Loucy (cell line): ENCODE results near the gene VPS13A.

ENCODE experiments used
- H2AFZ ChIP-seq: fragments of 200-600 bp; sonication (generic); 2 replicates; pipeline ENCODE4 v1.6.0; 2016; ENCODE audit warnings: antibody characterized with exemption, mild to moderate bottlenecking, low read length, moderate library complexity
- H3F3A ChIP-seq: fragments of 200-600 bp; 2 replicates; pipeline ENCODE4 v1.6.0; 2016; ENCODE audit warnings: antibody characterized with exemption, low read depth, mild to moderate bottlenecking
- H3K27me3 ChIP-seq: fragments of 200-600 bp; sonication (generic); 2 replicates; pipeline ENCODE4 v1.6.1; 2014; ENCODE audit warnings: low read length, mild to moderate bottlenecking; ENCODE audit not compliant: insufficient read depth, poor library complexity, severe bottlenecking
- H3K36me3 ChIP-seq: fragments of 200-600 bp; sonication (generic); 2 replicates; pipeline ENCODE4 v1.6.1; 2016; ENCODE audit warnings: low read length; ENCODE audit not compliant: insufficient read depth
- H3K4me1 ChIP-seq: fragments of 200-600 bp; sonication (generic); 2 replicates; pipeline ENCODE4 v1.5.1; 2014; ENCODE audit warnings: low read length, mild to moderate bottlenecking; ENCODE audit not compliant: insufficient read depth, poor library complexity, severe bottlenecking
- H3K4me2 ChIP-seq: fragments of 200-600 bp; sonication (generic); 2 replicates; pipeline ENCODE4 v1.6.0; 2014; ENCODE audit warnings: antibody characterized with exemption, low read length, low read depth, mild to moderate bottlenecking; ENCODE audit not compliant: poor library complexity, severe bottlenecking
- H3K4me3 ChIP-seq: fragments of 200-600 bp; sonication (generic); 2 replicates; pipeline ENCODE4 v1.5.1; 2014; ENCODE audit warnings: low read length, mild to moderate bottlenecking, mixed read lengths; ENCODE audit not compliant: poor library complexity, severe bottlenecking
- H3K79me2 ChIP-seq: fragments of 200-600 bp; sonication (generic); 2 replicates; pipeline ENCODE4 v1.6.1; 2014; ENCODE audit warnings: low read length; ENCODE audit not compliant: insufficient read depth
- H3K9ac ChIP-seq: fragments of 200-600 bp; sonication (generic); 2 replicates; pipeline ENCODE4 v1.6.0; 2014; ENCODE audit warnings: mild to moderate bottlenecking, low read depth, low read length, moderate library complexity; ENCODE audit not compliant: poor library complexity, severe bottlenecking
- H3K9me2 ChIP-seq: fragments of 200-600 bp; sonication (generic); replicated peaks from 2 replicates; pipeline ENCODE4 v1.6.1; 2016; ENCODE audit warnings: low read depth, low read length, mixed read lengths
- H3K9me3 ChIP-seq: fragments of 200-600 bp; sonication (generic); 2 replicates; pipeline ENCODE4 v1.6.1; 2014; ENCODE audit warnings: mild to moderate bottlenecking, antibody characterized with exemption, low read length, low read depth; ENCODE audit not compliant: insufficient read depth
- H4K20me1 ChIP-seq: fragments of 200-600 bp; sonication (generic); 2 replicates; pipeline ENCODE4 v1.6.0; 2014; ENCODE audit warnings: antibody characterized with exemption, low read length, mild to moderate bottlenecking; ENCODE audit not compliant: insufficient read depth, poor library complexity, severe bottlenecking
- EZH2phosphoT487 ChIP-seq: fragments of 200-600 bp; IDR thresholded peaks from 2 replicates; pipeline ENCODE4 v1.6.1; 2018; ENCODE audit warnings: antibody characterized with exemption, mild to moderate bottlenecking, moderate library complexity, borderline replicate concordance
- TF ChIP-seq, protein P1 (sequence below): fragments of 200-600 bp; sonication (generic); conservative IDR thresholded peaks from 2 replicates; pipeline ENCODE4 v1.5.1; 2014; ENCODE audit warnings: mild to moderate bottlenecking, antibody characterized with exemption, low read length

Gene VPS13A

DNA sequence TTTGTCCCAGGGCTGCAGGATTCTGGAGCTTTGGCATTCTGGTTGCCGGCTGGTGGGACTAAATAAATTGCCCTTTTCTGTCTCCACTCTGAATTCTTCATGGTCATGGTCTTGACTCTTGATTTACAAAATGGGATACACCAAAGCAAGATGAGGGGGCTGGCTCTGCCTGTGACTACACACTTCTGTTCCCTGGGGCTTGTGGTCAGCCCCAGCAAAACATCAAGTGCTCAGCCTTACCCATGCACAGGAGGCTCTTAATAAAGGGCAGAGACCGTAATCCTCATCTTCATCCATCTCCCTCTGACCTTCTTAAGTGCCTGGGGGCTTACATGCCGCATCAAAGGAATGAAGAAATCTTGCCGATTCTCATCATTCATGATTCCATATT, 272.7 kb downstream of the VPS13A start:
- no peaks in the 10 kb centered on the region for H3K9me3 ChIP-seq
- H3K9ac ChIP-seq = no peak overlapping the region
- no peaks in the 10 kb centered on the region for H3K36me3 ChIP-seq
- H3K4me3 ChIP-seq = no peak overlapping the region
- no peaks in the 10 kb centered on the region for H3K9me2 ChIP-seq
- no peaks in the 10 kb centered on the region for H3K4me1 ChIP-seq
- H3K27me3 ChIP-seq = no peaks in the 10 kb centered on the region
- no peaks in the 10 kb centered on the region for H4K20me1 ChIP-seq
- H2AFZ ChIP-seq = no peak overlapping the region
- no peak for TF ChIP-seq EZH2phosphoT487
- TF ChIP-seq, protein P1, sequence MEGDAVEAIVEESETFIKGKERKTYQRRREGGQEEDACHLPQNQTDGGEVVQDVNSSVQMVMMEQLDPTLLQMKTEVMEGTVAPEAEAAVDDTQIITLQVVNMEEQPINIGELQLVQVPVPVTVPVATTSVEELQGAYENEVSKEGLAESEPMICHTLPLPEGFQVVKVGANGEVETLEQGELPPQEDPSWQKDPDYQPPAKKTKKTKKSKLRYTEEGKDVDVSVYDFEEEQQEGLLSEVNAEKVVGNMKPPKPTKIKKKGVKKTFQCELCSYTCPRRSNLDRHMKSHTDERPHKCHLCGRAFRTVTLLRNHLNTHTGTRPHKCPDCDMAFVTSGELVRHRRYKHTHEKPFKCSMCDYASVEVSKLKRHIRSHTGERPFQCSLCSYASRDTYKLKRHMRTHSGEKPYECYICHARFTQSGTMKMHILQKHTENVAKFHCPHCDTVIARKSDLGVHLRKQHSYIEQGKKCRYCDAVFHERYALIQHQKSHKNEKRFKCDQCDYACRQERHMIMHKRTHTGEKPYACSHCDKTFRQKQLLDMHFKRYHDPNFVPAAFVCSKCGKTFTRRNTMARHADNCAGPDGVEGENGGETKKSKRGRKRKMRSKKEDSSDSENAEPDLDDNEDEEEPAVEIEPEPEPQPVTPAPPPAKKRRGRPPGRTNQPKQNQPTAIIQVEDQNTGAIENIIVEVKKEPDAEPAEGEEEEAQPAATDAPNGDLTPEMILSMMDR = no peak
- H3K79me2 ChIP-seq = no peaks in the 10 kb centered on the region
- no peak overlapping the region for H3K4me2 ChIP-seq
- no peaks in the 10 kb centered on the region for H3F3A ChIP-seq

DNA sequence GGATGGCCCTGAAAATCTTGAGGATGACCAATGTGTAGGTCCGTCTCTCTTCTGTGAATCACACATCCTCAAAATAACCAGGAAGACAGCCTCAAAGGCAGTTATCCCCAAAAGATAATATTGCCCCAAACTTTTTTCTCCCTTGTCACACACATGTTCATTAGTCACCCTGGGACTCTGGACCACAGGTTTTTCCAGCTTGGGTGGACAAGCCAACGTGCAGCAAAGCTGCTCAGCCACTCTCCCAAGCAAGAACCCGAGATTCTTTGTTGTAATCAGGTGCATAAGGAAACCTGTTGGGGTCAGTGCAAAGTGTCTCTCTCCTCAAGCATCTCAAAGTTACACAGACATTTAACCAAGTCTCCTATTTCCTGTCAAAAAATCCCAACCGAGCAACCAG, 274.2 kb downstream of the VPS13A start:
- Histone ChIP-seq H3K4me2 (no peak overlapping the region), H3K9me3 (no peaks in the 10 kb centered on the region), H3K36me3 (no peaks in the 10 kb centered on the region), H3K79me2 (no peaks in the 10 kb centered on the region), H3K9me2 (no peaks in the 10 kb centered on the region), H2AFZ (no peak overlapping the region), H3K9ac (no peak overlapping the region), H3K4me1 (no peaks in the 10 kb centered on the region), H4K20me1 (no peaks in the 10 kb centered on the region), H3F3A (no peaks in the 10 kb centered on the region), H3K27me3 (no peaks in the 10 kb centered on the region), H3K4me3 (no peak overlapping the region)
- TF ChIP-seq, protein P1 = no peak
- no peak for TF ChIP-seq EZH2phosphoT487

DNA sequence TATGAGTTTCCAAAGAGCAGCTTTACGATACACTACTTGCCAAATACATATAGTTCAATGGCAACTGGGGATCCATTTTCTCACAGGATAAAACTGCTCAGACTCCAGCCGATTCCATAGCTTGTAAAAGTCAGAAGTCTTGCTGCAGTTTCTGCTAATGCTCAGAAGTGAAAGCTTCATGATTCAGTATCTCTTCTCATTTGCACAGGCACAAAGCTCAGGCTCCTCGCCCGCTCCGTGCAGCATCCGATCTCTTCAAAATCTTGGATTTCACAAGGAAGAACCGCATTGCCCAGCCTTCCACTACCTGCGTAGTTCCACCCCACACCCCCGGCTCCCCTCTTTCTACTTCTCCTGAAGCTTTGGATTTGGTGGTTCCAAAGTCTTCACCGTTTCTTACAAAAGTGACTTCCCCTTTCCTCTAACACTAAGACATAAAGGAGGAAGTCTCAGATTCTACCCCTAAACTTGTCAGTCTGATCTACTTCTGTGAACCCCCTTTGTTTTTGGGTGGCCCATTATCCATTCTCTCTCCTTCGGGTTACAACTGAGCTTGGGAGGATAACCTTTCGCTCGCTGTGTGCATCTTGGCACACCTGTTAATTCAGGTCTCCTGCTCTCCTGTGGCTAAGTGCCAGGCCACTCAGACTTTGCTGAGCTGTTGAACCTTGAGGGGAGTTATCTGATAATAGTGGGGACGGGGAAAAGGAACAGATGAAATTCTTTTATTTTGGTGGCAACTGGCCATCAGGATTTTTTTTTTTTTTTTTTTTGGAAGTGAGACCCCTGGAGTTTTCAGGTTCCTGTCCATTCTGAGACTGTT, 276.7 kb downstream of the VPS13A start:
- Histone ChIP-seq H3F3A (no peaks in the 10 kb centered on the region), H3K4me2 (no peak overlapping the region), H3K9ac (no peak overlapping the region), H3K4me3 (no peak overlapping the region), H4K20me1 (no peaks in the 10 kb centered on the region), H3K36me3 (no peaks in the 10 kb centered on the region), H3K9me2 (no peaks in the 10 kb centered on the region), H2AFZ (peak overlapping the region; percentile 30; the same call in 1 of the 2 replicates), H3K79me2 (no peaks in the 10 kb centered on the region), H3K4me1 (no peaks in the 10 kb centered on the region), H3K9me3 (no peaks in the 10 kb centered on the region), H3K27me3 (no peaks in the 10 kb centered on the region)
- TF ChIP-seq EZH2phosphoT487 = no peak
- TF ChIP-seq, protein P1 = no peak
